Activated naive CD4-positive, alpha-beta T cell treated with anti-CD3 and anti-CD28 coated beads, Interleukin-2, amount 50 U/mL, for 16 hours (primary cell): ENCODE results near the gene GRIK4.
"Not testable (repeated sequence)": the region's sequence is repeated elsewhere in the genome, so short reads cannot be mapped to it uniquely, and the experiment has no call there.

ENCODE experiments used
- DNase-seq: peaks from one replicate; pipeline ENCODE4 v3.0.0-alpha.2; 2020

Gene GRIK4

GRCh38 chr11:121031167-121031566 lies 519.6 kb downstream of the GRIK4 start:
- no peak for DNase-seq

- DNase-seq, result not testable (repeated sequence)
Measured at GRCh38 chr11:121031648-121032047, 520.1 kb downstream of the GRIK4 start.

- no peak for DNase-seq
Measured at GRCh38 chr11:121032546-121032945, 521.0 kb downstream of the GRIK4 start.

- no peak for DNase-seq
Measured at GRCh38 chr11:121033635-121034034, 522.1 kb downstream of the GRIK4 start.

GRCh38 chr11:121035169-121035755 lies 523.7 kb downstream of the GRIK4 start:
- no peak for DNase-seq

- no peak for DNase-seq
Measured at GRCh38 chr11:121035780-121036179, 524.2 kb downstream of the GRIK4 start.

GRCh38 chr11:121037016-121037415 lies 525.5 kb downstream of the GRIK4 start:
- DNase-seq, result no peak
